K562 (cell line): Measurements from ENCODE around the gene KCNS1. TPM values are rescaled to one million over a fixed set of nuclear protein-coding genes. Genes with fewer than 3 reads are reported as not detected.

Experiments
- ATAC-seq: fragments of 200-7000 bp; cut with Tn5 transposase; 3 replicates; pipeline ENCODE4 v1.9.1; 2020; ENCODE audit warnings: moderate library complexity
- BruUV-seq: library from RNA; stranded (reverse); fragments of 400-500 nt; replicated peaks from 2 replicates; lab custom pipeline; 2021; lab: Mats Ljungman, UMichigan
- CTCF ChIA-PET: fragments of 300-600 bp; formaldehyde crosslinking; extraction: SDS; loops from one replicate; lab custom pipeline; 2021; ENCODE audit warnings: low intra/inter-chr PET ratio; lab: Yijun Ruan, JAX
- POLR2A ChIA-PET: fragments of 300-600, 350-650 bp; sonication (Branson Sonifier 250); formaldehyde crosslinking; extraction: SDS; loops from one replicate; lab custom pipeline; 2021; ENCODE audit warnings: antibody characterized with exemption, inconsistent platforms; lab: Yijun Ruan, JAX
- DNase-seq, 4 experiments: peaks; one replicate each; pipeline versions ENCODE4 v3.0.0 to v3.0.0-alpha.2; 2011 to 2018; ENCODE audit warnings: low spot score in 3 of 4, mixed read lengths in 3 of 4; ENCODE audit errors: extremely low read depth in 1 of 4
- FAIRE-seq: peaks from 2 replicates; lab custom pipeline; 2011; peaks lifted over from hg19 to GRCh38; lab: Jason Lieb, UNC
- H2AFZ ChIP-seq: 2 replicates; pipeline ENCODE4 v1.6.0; 2011; ENCODE audit warnings: low read depth, low read length, control low read depth, inconsistent platforms
- H3K27ac ChIP-seq: fragments of 200-600 bp; 3 replicates; pipeline ENCODE4 v1.8.0; 2011; ENCODE audit warnings: low read depth, mild to moderate bottlenecking, control low read depth, inconsistent platforms, low read length, moderate library complexity, mixed read lengths; ENCODE audit errors: extremely low read depth
- H3K27me3 ChIP-seq, 2 experiments: fragments of 300-600 bp in 1 of 2; 2 replicates in 1 of 2; 3 replicates in 1 of 2; pipeline versions ENCODE4 v1.6.0 to v1.8.0; 2011; ENCODE audit warnings: inconsistent platforms in 2 of 2, low read length in 2 of 2, mild to moderate bottlenecking in 1 of 2, mixed read lengths in 1 of 2, moderate library complexity in 1 of 2; ENCODE audit not compliant: control insufficient read depth in 2 of 2, insufficient read depth in 2 of 2
- H3K36me3 ChIP-seq: fragments of 300-600 bp; 3 replicates; pipeline ENCODE4 v1.8.0; 2011; ENCODE audit warnings: mild to moderate bottlenecking, low read length, inconsistent platforms; ENCODE audit not compliant: control insufficient read depth, insufficient read depth
- H3K4me1 ChIP-seq, 2 experiments: fragments of 200-600 bp in 1 of 2; replicated peaks in 1 of 2; 2 replicates in 1 of 2; 3 replicates in 1 of 2; pipeline versions ENCODE4 v1.5.1 to v1.8.0; 2011; ENCODE audit warnings: inconsistent platforms in 2 of 2, low read length in 2 of 2, mild to moderate bottlenecking in 1 of 2, mixed read lengths in 1 of 2, moderate library complexity in 1 of 2; ENCODE audit not compliant: control insufficient read depth in 2 of 2, insufficient read depth in 2 of 2
- H3K4me2 ChIP-seq: 2 replicates; pipeline ENCODE4 v1.6.1; 2011; ENCODE audit warnings: low read length, control low read depth, inconsistent platforms, mixed read lengths; ENCODE audit not compliant: insufficient read depth
- H3K4me3 ChIP-seq: fragments of 200-600 bp; sonication (generic), shearing (Covaris generic); 2 replicates; pipeline ENCODE4 v1.5.1; 2016; ENCODE audit warnings: control low read depth, inconsistent platforms
- H3K79me2 ChIP-seq: fragments of 200-600 bp; 3 replicates; pipeline ENCODE4 v1.8.0; 2011; ENCODE audit warnings: low read length, inconsistent platforms; ENCODE audit not compliant: control insufficient read depth, insufficient read depth
- H3K9ac ChIP-seq, 2 experiments: 2 replicates each; pipeline versions ENCODE4 v1.6.0 to v1.6.1; 2011; ENCODE audit warnings: low read depth in 2 of 2, low read length in 2 of 2, control low read depth in 1 of 2, inconsistent platforms in 1 of 2, mild to moderate bottlenecking in 1 of 2, mixed read lengths in 1 of 2; ENCODE audit not compliant: insufficient read depth in 1 of 2
- H3K9me1 ChIP-seq: one replicate; pipeline ENCODE4 v1.6.0; 2011; ENCODE audit warnings: inconsistent platforms, mild to moderate bottlenecking, low read length, moderate library complexity; ENCODE audit not compliant: control insufficient read depth, insufficient read depth
- H3K9me3 ChIP-seq: replicated peaks from 2 replicates; pipeline ENCODE4 v1.5.1; 2011; ENCODE audit warnings: low read depth, low read length, inconsistent platforms; ENCODE audit not compliant: control insufficient read depth, insufficient read depth
- H4K20me1 ChIP-seq: replicated peaks from 2 replicates; pipeline ENCODE4 v1.6.1; 2011; ENCODE audit warnings: low read length, inconsistent platforms, mixed read lengths; ENCODE audit not compliant: control insufficient read depth, insufficient read depth
- EHMT2 ChIP-seq: fragments of 450-650 bp; IDR thresholded peaks from 2 replicates; pipeline ENCODE4 v1.6.1; 2018; ENCODE audit warnings: antibody characterized with exemption
- MYC ChIP-seq, 2 experiments: fragments of 250-450 bp in 1 of 2; sonication (Bioruptor Pico) in 1 of 2; IDR thresholded peaks; 2 replicates each; pipeline versions ENCODE4 v1.5.1 to v1.6.1; 2012 to 2021; ENCODE audit warnings: low read depth in 2 of 2, borderline replicate concordance in 1 of 2, improper control_type of control experiment in 1 of 2, low read length in 1 of 2, mild to moderate bottlenecking in 1 of 2, moderate library complexity in 1 of 2
- RFX5 ChIP-seq: IDR thresholded peaks from 2 replicates; pipeline ENCODE4 v1.6.1; 2011; ENCODE audit warnings: low read depth, mild to moderate bottlenecking, improper control_type of control experiment, low read length
- ZNF146 ChIP-seq: IDR thresholded peaks from one replicate; pipeline ENCODE4 v1.6.1; 2018; ENCODE audit warnings: missing compliant biosample characterization; ENCODE audit not compliant: unreplicated experiment
- ZNF239 ChIP-seq: fragments of 250-450 bp; sonication (Bioruptor Pico); IDR thresholded peaks from 2 replicates; pipeline ENCODE4 v1.4.0; 2020; ENCODE audit warnings: mild to moderate bottlenecking
- WGBS: fragments of 100-300 bp; shearing (Covaris generic); methylation state at CpG from one replicate; pipeline ENCODE4 v1.1.6; 2016; ENCODE audit warnings: low coverage, mixed read lengths; ENCODE audit not compliant: insufficient coverage; ENCODE audit errors: missing lambda C conversion rate; 5-methylcytosine and 5-hydroxymethylcytosine counted together
- in situ Hi-C: fragments of 300-500 bp; cut with MboI; formaldehyde crosslinking; loops from 4 replicates; pipeline ENCODE4 v1.15.0; 2018; ENCODE audit warnings: inconsistent platforms, mixed read lengths
- intact Hi-C: fragments of 100-400 bp; cut with micrococcal nuclease; formaldehyde crosslinking; loops from 2 replicates; pipeline ENCODE4 v1.14.2; 2022
- polyA plus RNA-seq, 8 experiments: library from polyadenylated mRNA; depleted of rRNA in 4 of 8; stranded (reverse) in 5 of 8; unstranded in 3 of 8; fragments of >200 nt; fragmentation: Nextera tagmentation in 2 of 8; fragmentation: Illumina TruSeq in 1 of 8; extraction: Ambion mirVana in 2 of 8; extraction: Trizol in 1 of 8; gene quantifications; 2 replicates each; pipeline versions ENCODE4 v1.2.1 to v1.2.3, GENCODE V29; 2011 to 2014; ENCODE audit warnings: inconsistent platforms in 1 of 8, missing spikeins in 1 of 8
- total RNA-seq, 7 experiments: library from RNA; depleted of rRNA in 6 of 7; stranded (reverse); fragments of >200 nt in 6 of 7; fragmentation: Illumina TruSeq in 2 of 7; extraction: Trizol in 2 of 7; gene quantifications; 2 replicates each; pipeline versions ENCODE4 v1.2.1 to v1.2.3, GENCODE V29; 2011 to 2021; ENCODE audit warnings: low replicate concordance in 1 of 7
- TF ChIP-seq, protein P1 (sequence below): fragments of 200-800 bp; sonication (Bioruptor generic); IDR thresholded peaks from 2 replicates; pipeline ENCODE4 v1.6.1; 2017; ENCODE audit warnings: missing genetic modification characterization, missing compliant biosample characterization

The KCNS1 gene
- total and polyA plus RNA-seq, 9 of the 15 experiments (the other 6 are each of a cell fraction or from before 2014, with no cell fraction given), result not detected

DNA sequence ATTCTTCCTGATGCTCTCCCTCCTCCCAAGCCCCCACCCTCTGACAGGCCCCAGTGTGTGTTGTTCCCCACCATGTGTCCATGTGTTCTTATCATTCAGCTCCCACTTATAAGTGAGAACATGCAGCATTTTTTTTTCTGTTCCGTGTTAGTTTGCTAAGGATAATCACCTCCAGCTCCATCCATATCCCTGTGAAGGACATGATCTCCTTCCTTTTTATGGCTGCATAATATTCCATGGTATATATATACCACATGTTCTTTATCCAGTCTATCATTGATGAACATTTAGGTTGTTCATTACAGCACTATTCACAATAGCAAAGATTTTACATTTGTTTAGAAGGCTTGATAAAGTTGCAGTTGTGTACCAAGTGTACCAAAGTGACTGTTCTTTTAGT is 57.9 kb downstream of the KCNS1 start:
- Histone ChIP-seq H4K20me1 (no peaks in the 10 kb centered on the region), H3K79me2 (no peaks in the 10 kb centered on the region; the same call in 2 of the 3 replicates), H3K9me1 (no peaks in the 10 kb centered on the region), H2AFZ (no peak overlapping the region), H3K27me3 (no peaks in the 10 kb centered on the region), H3K9me3 (no peaks in the 10 kb centered on the region), H3K9ac (no peak overlapping the region), H3K27ac (no peak overlapping the region), H3K4me2 (no peak overlapping the region), H3K4me1 (no peaks in the 10 kb centered on the region), H3K4me3 (no peak overlapping the region), H3K36me3 (peaks cover 7% of the 10 kb centered on the region; the same call in 2 of the 3 replicates)
- FAIRE-seq, result no peak
- ChIA-PET POLR2A (interaction anchor here (0.6 to 1.5 kb wide), 2 partner anchors 10 to 1562 kb away, joined by 3 to 5 read pairs; no protein-coding TSS in a partner anchor), CTCF (interaction anchor here (0.9 to 3.3 kb wide), 2 partner anchors 53 to 248 kb away, joined by 4 to 34 read pairs; no protein-coding TSS in a partner anchor)
- in situ Hi-C loops, result no loop called here
- TF ChIP-seq EHMT2, result no peak
- no peak for TF ChIP-seq RFX5
- TF ChIP-seq, protein P1, sequence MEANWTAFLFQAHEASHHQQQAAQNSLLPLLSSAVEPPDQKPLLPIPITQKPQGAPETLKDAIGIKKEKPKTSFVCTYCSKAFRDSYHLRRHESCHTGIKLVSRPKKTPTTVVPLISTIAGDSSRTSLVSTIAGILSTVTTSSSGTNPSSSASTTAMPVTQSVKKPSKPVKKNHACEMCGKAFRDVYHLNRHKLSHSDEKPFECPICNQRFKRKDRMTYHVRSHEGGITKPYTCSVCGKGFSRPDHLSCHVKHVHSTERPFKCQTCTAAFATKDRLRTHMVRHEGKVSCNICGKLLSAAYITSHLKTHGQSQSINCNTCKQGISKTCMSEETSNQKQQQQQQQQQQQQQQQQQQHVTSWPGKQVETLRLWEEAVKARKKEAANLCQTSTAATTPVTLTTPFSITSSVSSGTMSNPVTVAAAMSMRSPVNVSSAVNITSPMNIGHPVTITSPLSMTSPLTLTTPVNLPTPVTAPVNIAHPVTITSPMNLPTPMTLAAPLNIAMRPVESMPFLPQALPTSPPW (CRISPR knock-in tag), result no peak
- no peak for TF ChIP-seq MYC (IDR thresholded peaks at IDR 0.05; ENCODE audit: low read depth, low read length)
- no peak for TF ChIP-seq MYC (CRISPR knock-in tag; IDR thresholded peaks at IDR 0.05; ENCODE audit: borderline replicate concordance, low read depth)
- peak; percentile 60 for TF ChIP-seq ZNF146 (CRISPR knock-in tag)
- no peak for TF ChIP-seq ZNF239
- DNase-seq, result no peak
- intact Hi-C loops, result loop anchor here (5.0 kb wide), 1 partner anchor 69 kb away; no protein-coding TSS in a partner anchor
- 58% methylated on average over 1 of the region's 1 CpG for WGBS
- no TSS peak for BruUV-seq
- ATAC-seq, result no peak

Other genes with a start within 250 kb of the KCNS1 start
Only the 7 nearest of the 13 such genes appear.
- gene TOMM34, start 140.7 kb downstream of the KCNS1 start, total RNA-seq (2014; rRNA removed), result 41.7 and 49.7 TPM in 2 replicates
- 30.9 and 31.7 TPM in 2 replicates for gene TOMM34, start 140.7 kb downstream of the KCNS1 start, total RNA-seq (2014; rRNA removed; fragmentation: Illumina TruSeq; extraction: Trizol)
- 30.3 and 31.4 TPM in 2 replicates for gene TOMM34, start 140.7 kb downstream of the KCNS1 start, total RNA-seq (2015; rRNA removed; fragmentation: Illumina TruSeq; extraction: Trizol)
- gene TOMM34, start 140.7 kb downstream of the KCNS1 start, total RNA-seq (2021), result 41.3 and 43.4 TPM in 2 replicates
- 49.1 and 56.0 TPM in 2 replicates for gene TOMM34, start 140.7 kb downstream of the KCNS1 start, polyA plus RNA-seq (2011; rRNA removed)
- gene TOMM34, start 140.7 kb downstream of the KCNS1 start, polyA plus RNA-seq (2014; fragmentation: Illumina TruSeq; extraction: Trizol), result 62.6 and 69.4 TPM in 2 replicates
- 10 to 100 TPM; 18.1 to 32.6 TPM for gene TOMM34, start 140.7 kb downstream of the KCNS1 start, polyA plus RNA-seq (2014; fragmentation: Nextera tagmentation; extraction: Ambion mirVana)
- 44.8 and 50.6 TPM in 2 replicates for gene TOMM34, start 140.7 kb downstream of the KCNS1 start, polyA plus RNA-seq (2014; rRNA removed)
- 17.1 and 19.8 TPM in 2 replicates for gene STK4, start 134.6 kb downstream of the KCNS1 start, total RNA-seq (2014; rRNA removed)
- gene STK4, start 134.6 kb downstream of the KCNS1 start, total RNA-seq (2014; rRNA removed; fragmentation: Illumina TruSeq; extraction: Trizol), result 30.6 and 33.8 TPM in 2 replicates
- 27.6 and 30.4 TPM in 2 replicates for gene STK4, start 134.6 kb downstream of the KCNS1 start, total RNA-seq (2015; rRNA removed; fragmentation: Illumina TruSeq; extraction: Trizol)
- gene STK4, start 134.6 kb downstream of the KCNS1 start, total RNA-seq (2021), result 27.4 and 27.5 TPM in 2 replicates
- gene STK4, start 134.6 kb downstream of the KCNS1 start, polyA plus RNA-seq (2011; rRNA removed), result 22.7 and 29.7 TPM in 2 replicates
- 20.3 and 22.2 TPM in 2 replicates for gene STK4, start 134.6 kb downstream of the KCNS1 start, polyA plus RNA-seq (2014; fragmentation: Illumina TruSeq; extraction: Trizol)
- 10 to 100 TPM; 11.9 to 12.0 TPM for gene STK4, start 134.6 kb downstream of the KCNS1 start, polyA plus RNA-seq (2014; fragmentation: Nextera tagmentation; extraction: Ambion mirVana)
- gene STK4, start 134.6 kb downstream of the KCNS1 start, polyA plus RNA-seq (2014; rRNA removed), result 16.7 and 19.0 TPM in 2 replicates
- not detected in 2 replicates for gene WFDC5, start 14.0 kb upstream of the KCNS1 start, total RNA-seq (2014; rRNA removed)
- not detected in 2 replicates for gene WFDC5, start 14.0 kb upstream of the KCNS1 start, total RNA-seq (2014; rRNA removed; fragmentation: Illumina TruSeq; extraction: Trizol)
- not detected in 2 replicates for gene WFDC5, start 14.0 kb upstream of the KCNS1 start, total RNA-seq (2015; rRNA removed; fragmentation: Illumina TruSeq; extraction: Trizol)
- gene WFDC5, start 14.0 kb upstream of the KCNS1 start, total RNA-seq (2021), result not detected in 2 replicates
- gene WFDC5, start 14.0 kb upstream of the KCNS1 start, polyA plus RNA-seq (2011; rRNA removed), result not detected in 2 replicates
- gene WFDC5, start 14.0 kb upstream of the KCNS1 start, polyA plus RNA-seq (2014; fragmentation: Illumina TruSeq; extraction: Trizol), result not detected in 2 replicates
- gene WFDC5, start 14.0 kb upstream of the KCNS1 start, polyA plus RNA-seq (2014; fragmentation: Nextera tagmentation; extraction: Ambion mirVana), result not detected
- not detected in 2 replicates for gene WFDC5, start 14.0 kb upstream of the KCNS1 start, polyA plus RNA-seq (2014; rRNA removed)
- not detected in 2 replicates for gene WFDC12, start 23.3 kb upstream of the KCNS1 start, total RNA-seq (2014; rRNA removed)
- not detected in 2 replicates for gene WFDC12, start 23.3 kb upstream of the KCNS1 start, total RNA-seq (2014; rRNA removed; fragmentation: Illumina TruSeq; extraction: Trizol)
- gene WFDC12, start 23.3 kb upstream of the KCNS1 start, total RNA-seq (2015; rRNA removed; fragmentation: Illumina TruSeq; extraction: Trizol), result not detected in 2 replicates
- not detected in 2 replicates for gene WFDC12, start 23.3 kb upstream of the KCNS1 start, total RNA-seq (2021)
- not detected in 2 replicates for gene WFDC12, start 23.3 kb upstream of the KCNS1 start, polyA plus RNA-seq (2011; rRNA removed)
- not detected in 2 replicates for gene WFDC12, start 23.3 kb upstream of the KCNS1 start, polyA plus RNA-seq (2014; fragmentation: Illumina TruSeq; extraction: Trizol)
- gene WFDC12, start 23.3 kb upstream of the KCNS1 start, polyA plus RNA-seq (2014; fragmentation: Nextera tagmentation; extraction: Ambion mirVana), result not detected
- not detected in 2 replicates for gene WFDC12, start 23.3 kb upstream of the KCNS1 start, polyA plus RNA-seq (2014; rRNA removed)
- not detected in 2 replicates for gene PI3, start 73.8 kb upstream of the KCNS1 start, total RNA-seq (2014; rRNA removed)
- gene PI3, start 73.8 kb upstream of the KCNS1 start, total RNA-seq (2014; rRNA removed; fragmentation: Illumina TruSeq; extraction: Trizol), result not detected in 2 replicates
- gene PI3, start 73.8 kb upstream of the KCNS1 start, total RNA-seq (2015; rRNA removed; fragmentation: Illumina TruSeq; extraction: Trizol), result not detected in 2 replicates
- not detected in 2 replicates for gene PI3, start 73.8 kb upstream of the KCNS1 start, total RNA-seq (2021)
- not detected in 2 replicates for gene PI3, start 73.8 kb upstream of the KCNS1 start, polyA plus RNA-seq (2011; rRNA removed)
- not detected in 2 replicates for gene PI3, start 73.8 kb upstream of the KCNS1 start, polyA plus RNA-seq (2014; fragmentation: Illumina TruSeq; extraction: Trizol)
- gene PI3, start 73.8 kb upstream of the KCNS1 start, polyA plus RNA-seq (2014; fragmentation: Nextera tagmentation; extraction: Ambion mirVana), result not detected
- not detected in 2 replicates for gene PI3, start 73.8 kb upstream of the KCNS1 start, polyA plus RNA-seq (2014; rRNA removed)
- not detected in 2 replicates for gene SEMG1, start 105.9 kb upstream of the KCNS1 start, total RNA-seq (2014; rRNA removed)
- gene SEMG1, start 105.9 kb upstream of the KCNS1 start, total RNA-seq (2014; rRNA removed; fragmentation: Illumina TruSeq; extraction: Trizol), result not detected in 2 replicates
- gene SEMG1, start 105.9 kb upstream of the KCNS1 start, total RNA-seq (2015; rRNA removed; fragmentation: Illumina TruSeq; extraction: Trizol), result not detected in 2 replicates
- gene SEMG1, start 105.9 kb upstream of the KCNS1 start, total RNA-seq (2021), result not detected in 2 replicates
- gene SEMG1, start 105.9 kb upstream of the KCNS1 start, polyA plus RNA-seq (2011; rRNA removed), result not detected in 2 replicates
- gene SEMG1, start 105.9 kb upstream of the KCNS1 start, polyA plus RNA-seq (2014; fragmentation: Illumina TruSeq; extraction: Trizol), result not detected in 2 replicates
- gene SEMG1, start 105.9 kb upstream of the KCNS1 start, polyA plus RNA-seq (2014; fragmentation: Nextera tagmentation; extraction: Ambion mirVana), result not detected
- gene SEMG1, start 105.9 kb upstream of the KCNS1 start, polyA plus RNA-seq (2014; rRNA removed), result not detected in 2 replicates
- not detected in 2 replicates for gene SEMG2, start 120.2 kb upstream of the KCNS1 start, total RNA-seq (2014; rRNA removed)
- gene SEMG2, start 120.2 kb upstream of the KCNS1 start, total RNA-seq (2014; rRNA removed; fragmentation: Illumina TruSeq; extraction: Trizol), result not detected in 2 replicates
- gene SEMG2, start 120.2 kb upstream of the KCNS1 start, total RNA-seq (2015; rRNA removed; fragmentation: Illumina TruSeq; extraction: Trizol), result not detected in 2 replicates
- not detected in 2 replicates for gene SEMG2, start 120.2 kb upstream of the KCNS1 start, total RNA-seq (2021)
- gene SEMG2, start 120.2 kb upstream of the KCNS1 start, polyA plus RNA-seq (2011; rRNA removed), result not detected in 2 replicates
- not detected in 2 replicates for gene SEMG2, start 120.2 kb upstream of the KCNS1 start, polyA plus RNA-seq (2014; fragmentation: Illumina TruSeq; extraction: Trizol)
- gene SEMG2, start 120.2 kb upstream of the KCNS1 start, polyA plus RNA-seq (2014; fragmentation: Nextera tagmentation; extraction: Ambion mirVana), result not detected
- not detected in 2 replicates for gene SEMG2, start 120.2 kb upstream of the KCNS1 start, polyA plus RNA-seq (2014; rRNA removed)